WTC11 (cell line): Measurements from ENCODE around the gene ZNF860. TPM values are rescaled to one million over a fixed set of nuclear protein-coding genes. Genes with fewer than 3 reads are reported as not detected.

Experiments
- ATAC-seq: fragments of 200-7000 bp; cut with Tn5 transposase; 2 replicates; pipeline ENCODE4 v1.10.0; 2021; ENCODE audit warnings: mild to moderate bottlenecking, moderate library complexity
- CTCF ChIA-PET: fragments of 300-600 bp; sonication (Branson Sonifier 250); formaldehyde crosslinking; loops from one replicate; lab custom pipeline; 2021; ENCODE audit warnings: antibody characterized with exemption; lab: Charles Lee
- POLR2A ChIA-PET: fragments of 350-600 bp; sonication (Branson Sonifier 250); formaldehyde crosslinking; loops from one replicate; lab custom pipeline; 2021; ENCODE audit warnings: antibody characterized with exemption; lab: Charles Lee
- DNase-seq: peaks from one replicate; pipeline ENCODE4 v3.0.0; 2021; ENCODE audit warnings: low spot score
- H3K27ac Mint-ChIP-seq: 2 replicates; pipeline ENCODE4 v1.8.0; 2021; ENCODE audit warnings: mixed read lengths
- H3K27me3 Mint-ChIP-seq: 2 replicates; pipeline ENCODE4 v1.8.0; 2021; ENCODE audit warnings: low read depth, mild to moderate bottlenecking, moderate library complexity, mixed read lengths
- H3K36me3 Mint-ChIP-seq: 2 replicates; pipeline ENCODE4 v1.8.0; 2021; ENCODE audit warnings: mixed read lengths
- H3K4me1 Mint-ChIP-seq: 2 replicates; pipeline ENCODE4 v1.8.0; 2022; ENCODE audit warnings: mixed read lengths
- H3K4me3 Mint-ChIP-seq: 2 replicates; pipeline ENCODE4 v1.8.0; 2021; ENCODE audit warnings: mild to moderate bottlenecking, moderate library complexity, mixed read lengths
- H3K9me3 Mint-ChIP-seq: 2 replicates; pipeline ENCODE4 v1.8.0; 2021; ENCODE audit warnings: mixed read lengths
- ATF1 ChIP-seq: sonication (generic); formaldehyde crosslinking; IDR thresholded peaks from 2 replicates; pipeline ENCODE4 v1.8.1; 2023; ENCODE audit warnings: mild to moderate bottlenecking, moderate library complexity, missing genetic modification reagents
- CBFB ChIP-seq: sonication (generic); formaldehyde crosslinking; IDR thresholded peaks from 2 replicates; pipeline ENCODE4 v1.8.1; 2022; ENCODE audit warnings: mild to moderate bottlenecking, low read depth, missing genetic modification reagents
- CREB1 ChIP-seq: sonication (generic); formaldehyde crosslinking; IDR thresholded peaks from 2 replicates; pipeline ENCODE4 v1.8.0; 2023; ENCODE audit warnings: mild to moderate bottlenecking, missing genetic modification reagents
- ELF4 ChIP-seq: sonication (generic); formaldehyde crosslinking; IDR thresholded peaks from 2 replicates; pipeline ENCODE4 v1.8.1; 2022; ENCODE audit warnings: low read depth, mild to moderate bottlenecking, moderate library complexity, missing genetic modification reagents
- ESRRA ChIP-seq: sonication (generic); formaldehyde crosslinking; IDR thresholded peaks from 2 replicates; pipeline ENCODE4 v1.8.1; 2022; ENCODE audit warnings: mild to moderate bottlenecking, missing genetic modification reagents, borderline replicate concordance
- ETV6 ChIP-seq: sonication (generic); formaldehyde crosslinking; IDR thresholded peaks from 2 replicates; pipeline ENCODE4 v1.8.1; 2022; ENCODE audit warnings: mild to moderate bottlenecking, missing genetic modification reagents
- NR1H2 ChIP-seq: sonication (generic); formaldehyde crosslinking; IDR thresholded peaks from 2 replicates; pipeline ENCODE4 v1.9.0; 2021; ENCODE audit warnings: mild to moderate bottlenecking, moderate library complexity, missing genetic modification reagents
- SMAD4 ChIP-seq: sonication (generic); formaldehyde crosslinking; IDR thresholded peaks from 2 replicates; pipeline ENCODE4 v1.8.0; 2022; ENCODE audit warnings: mild to moderate bottlenecking, missing genetic modification reagents
- SOX15 ChIP-seq: fragments of 250-450 bp; sonication (Bioruptor Pico); IDR thresholded peaks from 2 replicates; pipeline ENCODE4 v1.9.0; 2021; ENCODE audit warnings: mild to moderate bottlenecking
- SP1 ChIP-seq: sonication (generic); formaldehyde crosslinking; conservative IDR thresholded peaks from 2 replicates; pipeline ENCODE4 v1.8.1; 2022; ENCODE audit warnings: missing genetic modification reagents
- TP53 ChIP-seq: sonication (generic); formaldehyde crosslinking; IDR thresholded peaks from 2 replicates; pipeline ENCODE4 v1.8.1; 2023; ENCODE audit warnings: mild to moderate bottlenecking, missing genetic modification reagents
- ZNF121 ChIP-seq: sonication (generic); formaldehyde crosslinking; IDR thresholded peaks from 2 replicates; pipeline ENCODE4 v1.8.0; 2023; ENCODE audit warnings: missing genetic modification reagents
- ZNF219 ChIP-seq: sonication (generic); formaldehyde crosslinking; IDR thresholded peaks from 2 replicates; pipeline ENCODE4 v1.8.0; 2023; ENCODE audit warnings: missing genetic modification reagents, mild to moderate bottlenecking, borderline replicate concordance
- ZNF317 ChIP-seq: sonication (generic); formaldehyde crosslinking; IDR thresholded peaks from 2 replicates; pipeline ENCODE4 v1.8.1; 2023; ENCODE audit warnings: low read depth, mild to moderate bottlenecking, moderate library complexity, missing genetic modification reagents, borderline replicate concordance
- ZNF416 ChIP-seq: fragments of 250-450 bp; sonication (Bioruptor Pico); IDR thresholded peaks from 2 replicates; pipeline ENCODE4 v1.9.0; 2021; ENCODE audit warnings: mild to moderate bottlenecking, inconsistent platforms
- ZNF671 ChIP-seq: fragments of 250-450 bp; sonication (Bioruptor Pico); IDR thresholded peaks from 2 replicates; pipeline ENCODE4 v1.8.0; 2021; ENCODE audit warnings: mild to moderate bottlenecking
- total RNA-seq: library from RNA; stranded (reverse); gene quantifications from 3 replicates; pipeline ENCODE4 v1.2.3, GENCODE V29; 2021
- TF ChIP-seq, protein P1 (sequence below): fragments of 250-450 bp; sonication (Bioruptor Pico); IDR thresholded peaks from 2 replicates; pipeline ENCODE4 v1.9.0; 2021; ENCODE audit warnings: mild to moderate bottlenecking
- TF ChIP-seq, protein P2 (sequence below): fragments of 250-450 bp; sonication (Bioruptor Pico); IDR thresholded peaks from 2 replicates; pipeline ENCODE4 v1.9.0; 2021; ENCODE audit warnings: mild to moderate bottlenecking, borderline replicate concordance
- TF ChIP-seq, protein P3 (sequence below): fragments of 200-600 bp; IDR thresholded peaks from 2 replicates; pipeline ENCODE4 v1.8.0; 2022; ENCODE audit warnings: antibody characterized with exemption
- TF ChIP-seq, protein P4 (sequence below): fragments of 250-450 bp; sonication (Bioruptor Pico); IDR thresholded peaks from 2 replicates; pipeline ENCODE4 v1.8.0; 2021; ENCODE audit warnings: mild to moderate bottlenecking
- TF ChIP-seq, protein P5 (sequence below): sonication (generic); formaldehyde crosslinking; IDR thresholded peaks from 2 replicates; pipeline ENCODE4 v1.8.1; 2023; ENCODE audit warnings: mild to moderate bottlenecking, moderate library complexity, missing genetic modification reagents

ZNF860 gene
- total RNA-seq, 1 experiment from 2014 or later, result 6.5 TPM

GRCh38 chr3:31948280-31948679 is 33.3 kb upstream of the ZNF860 start:
- Mint-ChIP-seq H3K27me3 (no peaks in the 10 kb centered on the region), H3K4me1 (peaks cover 50% of the 10 kb centered on the region), H3K36me3 (peaks cover 22% of the 10 kb centered on the region), H3K4me3 (no peak overlapping the region)
- ATAC-seq, result no peak
- POLR2A ChIA-PET, result no interaction called here
- TF ChIP-seq NR1H2 (CRISPR knock-in tag) (no peak), ATF1 (CRISPR knock-in tag) (no peak), ZNF121 (CRISPR knock-in tag) (no peak), ZNF671 (CRISPR knock-in tag) (no peak), ZNF219 (CRISPR knock-in tag) (no peak), ETV6 (CRISPR knock-in tag) (no peak), CBFB (CRISPR knock-in tag) (no peak)
- TF ChIP-seq, protein P1, sequence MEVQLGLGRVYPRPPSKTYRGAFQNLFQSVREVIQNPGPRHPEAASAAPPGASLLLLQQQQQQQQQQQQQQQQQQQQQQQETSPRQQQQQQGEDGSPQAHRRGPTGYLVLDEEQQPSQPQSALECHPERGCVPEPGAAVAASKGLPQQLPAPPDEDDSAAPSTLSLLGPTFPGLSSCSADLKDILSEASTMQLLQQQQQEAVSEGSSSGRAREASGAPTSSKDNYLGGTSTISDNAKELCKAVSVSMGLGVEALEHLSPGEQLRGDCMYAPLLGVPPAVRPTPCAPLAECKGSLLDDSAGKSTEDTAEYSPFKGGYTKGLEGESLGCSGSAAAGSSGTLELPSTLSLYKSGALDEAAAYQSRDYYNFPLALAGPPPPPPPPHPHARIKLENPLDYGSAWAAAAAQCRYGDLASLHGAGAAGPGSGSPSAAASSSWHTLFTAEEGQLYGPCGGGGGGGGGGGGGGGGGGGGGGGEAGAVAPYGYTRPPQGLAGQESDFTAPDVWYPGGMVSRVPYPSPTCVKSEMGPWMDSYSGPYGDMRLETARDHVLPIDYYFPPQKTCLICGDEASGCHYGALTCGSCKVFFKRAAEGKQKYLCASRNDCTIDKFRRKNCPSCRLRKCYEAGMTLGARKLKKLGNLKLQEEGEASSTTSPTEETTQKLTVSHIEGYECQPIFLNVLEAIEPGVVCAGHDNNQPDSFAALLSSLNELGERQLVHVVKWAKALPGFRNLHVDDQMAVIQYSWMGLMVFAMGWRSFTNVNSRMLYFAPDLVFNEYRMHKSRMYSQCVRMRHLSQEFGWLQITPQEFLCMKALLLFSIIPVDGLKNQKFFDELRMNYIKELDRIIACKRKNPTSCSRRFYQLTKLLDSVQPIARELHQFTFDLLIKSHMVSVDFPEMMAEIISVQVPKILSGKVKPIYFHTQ (CRISPR knock-in tag), result no peak
- TF ChIP-seq, protein P2, sequence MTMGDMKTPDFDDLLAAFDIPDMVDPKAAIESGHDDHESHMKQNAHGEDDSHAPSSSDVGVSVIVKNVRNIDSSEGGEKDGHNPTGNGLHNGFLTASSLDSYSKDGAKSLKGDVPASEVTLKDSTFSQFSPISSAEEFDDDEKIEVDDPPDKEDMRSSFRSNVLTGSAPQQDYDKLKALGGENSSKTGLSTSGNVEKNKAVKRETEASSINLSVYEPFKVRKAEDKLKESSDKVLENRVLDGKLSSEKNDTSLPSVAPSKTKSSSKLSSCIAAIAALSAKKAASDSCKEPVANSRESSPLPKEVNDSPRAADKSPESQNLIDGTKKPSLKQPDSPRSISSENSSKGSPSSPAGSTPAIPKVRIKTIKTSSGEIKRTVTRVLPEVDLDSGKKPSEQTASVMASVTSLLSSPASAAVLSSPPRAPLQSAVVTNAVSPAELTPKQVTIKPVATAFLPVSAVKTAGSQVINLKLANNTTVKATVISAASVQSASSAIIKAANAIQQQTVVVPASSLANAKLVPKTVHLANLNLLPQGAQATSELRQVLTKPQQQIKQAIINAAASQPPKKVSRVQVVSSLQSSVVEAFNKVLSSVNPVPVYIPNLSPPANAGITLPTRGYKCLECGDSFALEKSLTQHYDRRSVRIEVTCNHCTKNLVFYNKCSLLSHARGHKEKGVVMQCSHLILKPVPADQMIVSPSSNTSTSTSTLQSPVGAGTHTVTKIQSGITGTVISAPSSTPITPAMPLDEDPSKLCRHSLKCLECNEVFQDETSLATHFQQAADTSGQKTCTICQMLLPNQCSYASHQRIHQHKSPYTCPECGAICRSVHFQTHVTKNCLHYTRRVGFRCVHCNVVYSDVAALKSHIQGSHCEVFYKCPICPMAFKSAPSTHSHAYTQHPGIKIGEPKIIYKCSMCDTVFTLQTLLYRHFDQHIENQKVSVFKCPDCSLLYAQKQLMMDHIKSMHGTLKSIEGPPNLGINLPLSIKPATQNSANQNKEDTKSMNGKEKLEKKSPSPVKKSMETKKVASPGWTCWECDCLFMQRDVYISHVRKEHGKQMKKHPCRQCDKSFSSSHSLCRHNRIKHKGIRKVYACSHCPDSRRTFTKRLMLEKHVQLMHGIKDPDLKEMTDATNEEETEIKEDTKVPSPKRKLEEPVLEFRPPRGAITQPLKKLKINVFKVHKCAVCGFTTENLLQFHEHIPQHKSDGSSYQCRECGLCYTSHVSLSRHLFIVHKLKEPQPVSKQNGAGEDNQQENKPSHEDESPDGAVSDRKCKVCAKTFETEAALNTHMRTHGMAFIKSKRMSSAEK (CRISPR knock-in tag), result no peak
- TF ChIP-seq, all 79 proteins: peak for 0
- peak overlapping the region; percentile 42 for H3K27ac Mint-ChIP-seq
- DNase-seq, result no peak
- CTCF ChIA-PET, result no interaction called here
- peaks cover 18% of the 10 kb centered on the region for H3K9me3 Mint-ChIP-seq

DNA sequence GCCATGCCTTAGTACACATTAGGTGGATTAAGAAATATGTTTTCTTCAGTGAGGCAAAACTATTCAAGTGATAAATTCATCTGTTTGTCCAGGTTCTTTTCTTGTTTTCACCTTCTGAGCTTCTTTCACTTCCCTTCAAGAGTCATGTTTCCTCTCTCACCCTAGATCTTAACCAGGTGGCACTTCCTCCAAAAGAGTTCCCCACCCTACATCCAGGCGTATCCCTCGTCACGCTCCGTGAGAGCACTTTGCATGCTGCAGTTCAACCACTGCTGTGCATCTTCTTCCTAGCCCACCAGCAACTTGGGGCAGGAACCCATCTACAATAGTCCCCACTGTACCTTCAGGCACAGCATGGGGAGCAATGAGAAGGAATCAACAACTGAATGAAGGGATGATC is 29.3 kb upstream of the ZNF860 start:
- ChIA-PET POLR2A (interaction anchor here (0.6 kb wide), 1 partner anchor 10 kb away, joined by 3 read pairs; no protein-coding TSS in a partner anchor), CTCF (no interaction called here)
- H3K4me3 Mint-ChIP-seq, result no peak overlapping the region
- peaks cover 38% of the 10 kb centered on the region for H3K9me3 Mint-ChIP-seq
- TF ChIP-seq, protein P3, sequence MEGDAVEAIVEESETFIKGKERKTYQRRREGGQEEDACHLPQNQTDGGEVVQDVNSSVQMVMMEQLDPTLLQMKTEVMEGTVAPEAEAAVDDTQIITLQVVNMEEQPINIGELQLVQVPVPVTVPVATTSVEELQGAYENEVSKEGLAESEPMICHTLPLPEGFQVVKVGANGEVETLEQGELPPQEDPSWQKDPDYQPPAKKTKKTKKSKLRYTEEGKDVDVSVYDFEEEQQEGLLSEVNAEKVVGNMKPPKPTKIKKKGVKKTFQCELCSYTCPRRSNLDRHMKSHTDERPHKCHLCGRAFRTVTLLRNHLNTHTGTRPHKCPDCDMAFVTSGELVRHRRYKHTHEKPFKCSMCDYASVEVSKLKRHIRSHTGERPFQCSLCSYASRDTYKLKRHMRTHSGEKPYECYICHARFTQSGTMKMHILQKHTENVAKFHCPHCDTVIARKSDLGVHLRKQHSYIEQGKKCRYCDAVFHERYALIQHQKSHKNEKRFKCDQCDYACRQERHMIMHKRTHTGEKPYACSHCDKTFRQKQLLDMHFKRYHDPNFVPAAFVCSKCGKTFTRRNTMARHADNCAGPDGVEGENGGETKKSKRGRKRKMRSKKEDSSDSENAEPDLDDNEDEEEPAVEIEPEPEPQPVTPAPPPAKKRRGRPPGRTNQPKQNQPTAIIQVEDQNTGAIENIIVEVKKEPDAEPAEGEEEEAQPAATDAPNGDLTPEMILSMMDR, result no peak
- TF ChIP-seq ZNF416 (CRISPR knock-in tag) (no peak), ESRRA (CRISPR knock-in tag) (no peak), ATF1 (CRISPR knock-in tag) (no peak)
- H3K4me1 Mint-ChIP-seq, result peaks cover 47% of the 10 kb centered on the region
- no peaks in the 10 kb centered on the region for H3K27me3 Mint-ChIP-seq
- peaks cover 46% of the 10 kb centered on the region for H3K36me3 Mint-ChIP-seq
- DNase-seq (no peak), ATAC-seq (no peak; the same call in 1 of the 2 replicates)
- H3K27ac Mint-ChIP-seq, result peak overlapping the region; percentile 73

DNA sequence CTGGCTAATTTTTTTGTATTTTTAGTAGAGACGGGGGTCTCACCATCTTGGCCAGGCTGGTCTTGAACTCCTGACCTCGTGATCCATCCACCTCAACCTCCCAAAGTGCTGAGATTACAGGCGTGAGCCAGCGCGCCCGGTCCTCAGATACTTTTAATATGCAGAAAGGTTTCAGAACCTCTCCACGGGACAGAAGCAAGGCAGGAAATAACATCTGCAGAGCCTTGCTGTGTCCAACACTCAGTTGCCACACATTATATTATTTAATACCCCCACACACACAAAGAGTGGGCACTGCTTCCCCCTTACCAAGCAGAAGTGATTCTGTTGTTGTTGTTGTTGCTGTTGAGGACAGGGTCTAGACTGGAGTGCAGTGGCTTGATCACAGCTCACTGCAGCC is 28.5 kb upstream of the ZNF860 start:
- peaks cover 47% of the 10 kb centered on the region for H3K4me1 Mint-ChIP-seq
- peaks cover 38% of the 10 kb centered on the region for H3K9me3 Mint-ChIP-seq
- H3K36me3 Mint-ChIP-seq, result peaks cover 49% of the 10 kb centered on the region
- ChIA-PET POLR2A (no interaction called here), CTCF (interaction anchor here (0.6 kb wide), 1 partner anchor 8 kb away, joined by 3 read pairs; no protein-coding TSS in a partner anchor)
- no peak overlapping the region for H3K4me3 Mint-ChIP-seq
- ATAC-seq (no peak), DNase-seq (no peak)
- H3K27me3 Mint-ChIP-seq, result no peaks in the 10 kb centered on the region
- H3K27ac Mint-ChIP-seq, result no peak overlapping the region; the same call in 1 of the 2 replicates
- no peak for TF ChIP-seq SOX15 (CRISPR knock-in tag)
- no peak for TF ChIP-seq ZNF121 (CRISPR knock-in tag)
- no peak for TF ChIP-seq SP1 (CRISPR knock-in tag)
- no peak for TF ChIP-seq TP53
- TF ChIP-seq ZNF317 (CRISPR knock-in tag), result no peak
- TF ChIP-seq, protein P4, sequence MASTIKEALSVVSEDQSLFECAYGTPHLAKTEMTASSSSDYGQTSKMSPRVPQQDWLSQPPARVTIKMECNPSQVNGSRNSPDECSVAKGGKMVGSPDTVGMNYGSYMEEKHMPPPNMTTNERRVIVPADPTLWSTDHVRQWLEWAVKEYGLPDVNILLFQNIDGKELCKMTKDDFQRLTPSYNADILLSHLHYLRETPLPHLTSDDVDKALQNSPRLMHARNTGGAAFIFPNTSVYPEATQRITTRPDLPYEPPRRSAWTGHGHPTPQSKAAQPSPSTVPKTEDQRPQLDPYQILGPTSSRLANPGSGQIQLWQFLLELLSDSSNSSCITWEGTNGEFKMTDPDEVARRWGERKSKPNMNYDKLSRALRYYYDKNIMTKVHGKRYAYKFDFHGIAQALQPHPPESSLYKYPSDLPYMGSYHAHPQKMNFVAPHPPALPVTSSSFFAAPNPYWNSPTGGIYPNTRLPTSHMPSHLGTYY (CRISPR knock-in tag), result no peak
- TF ChIP-seq ATF1 (CRISPR knock-in tag), result no peak
- no peak for TF ChIP-seq ELF4 (CRISPR knock-in tag)
- TF ChIP-seq SMAD4, result no peak
- TF ChIP-seq CREB1 (CRISPR knock-in tag), result no peak
- TF ChIP-seq, protein P5, sequence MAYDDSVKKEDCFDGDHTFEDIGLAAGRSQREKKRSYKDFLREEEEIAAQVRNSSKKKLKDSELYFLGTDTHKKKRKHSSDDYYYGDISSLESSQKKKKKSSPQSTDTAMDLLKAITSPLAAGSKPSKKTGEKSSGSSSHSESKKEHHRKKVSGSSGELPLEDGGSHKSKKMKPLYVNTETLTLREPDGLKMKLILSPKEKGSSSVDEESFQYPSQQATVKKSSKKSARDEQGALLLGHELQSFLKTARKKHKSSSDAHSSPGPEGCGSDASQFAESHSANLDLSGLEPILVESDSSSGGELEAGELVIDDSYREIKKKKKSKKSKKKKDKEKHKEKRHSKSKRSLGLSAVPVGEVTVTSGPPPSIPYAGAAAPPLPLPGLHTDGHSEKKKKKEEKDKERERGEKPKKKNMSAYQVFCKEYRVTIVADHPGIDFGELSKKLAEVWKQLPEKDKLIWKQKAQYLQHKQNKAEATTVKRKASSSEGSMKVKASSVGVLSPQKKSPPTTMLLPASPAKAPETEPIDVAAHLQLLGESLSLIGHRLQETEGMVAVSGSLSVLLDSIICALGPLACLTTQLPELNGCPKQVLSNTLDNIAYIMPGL (CRISPR knock-in tag), result no peak
